HG03354 (cell line): Measurements from ENCODE around the gene BDNF.

Experiments
- ATAC-seq: cut with Tn5 transposase; IDR thresholded peaks from one replicate; pipeline ENCODE4 v1.9.1; 2021; ENCODE audit warnings: mild to moderate bottlenecking; ENCODE audit not compliant: unreplicated experiment, poor library complexity, severe bottlenecking

Gene BDNF

DNA sequence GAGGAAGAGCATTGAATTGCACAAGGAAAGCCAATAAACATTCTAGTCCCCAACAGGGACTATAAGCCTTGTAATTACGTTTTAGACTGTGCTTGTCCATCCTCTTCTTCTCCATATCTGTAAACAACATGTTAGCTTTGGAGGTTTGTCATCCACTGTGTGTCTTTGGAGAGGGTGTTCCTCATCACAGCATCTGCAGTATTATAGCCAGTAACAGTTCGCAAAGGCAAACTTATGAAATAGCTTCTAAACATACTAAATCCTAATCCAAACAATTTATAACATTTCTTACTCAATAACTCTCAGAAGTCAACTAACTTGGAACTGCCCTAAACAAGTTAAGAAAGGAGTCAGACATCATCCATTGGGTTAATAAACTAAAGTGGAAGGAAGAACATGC is 10.3 kb upstream of the BDNF start:
- no peak for ATAC-seq

DNA sequence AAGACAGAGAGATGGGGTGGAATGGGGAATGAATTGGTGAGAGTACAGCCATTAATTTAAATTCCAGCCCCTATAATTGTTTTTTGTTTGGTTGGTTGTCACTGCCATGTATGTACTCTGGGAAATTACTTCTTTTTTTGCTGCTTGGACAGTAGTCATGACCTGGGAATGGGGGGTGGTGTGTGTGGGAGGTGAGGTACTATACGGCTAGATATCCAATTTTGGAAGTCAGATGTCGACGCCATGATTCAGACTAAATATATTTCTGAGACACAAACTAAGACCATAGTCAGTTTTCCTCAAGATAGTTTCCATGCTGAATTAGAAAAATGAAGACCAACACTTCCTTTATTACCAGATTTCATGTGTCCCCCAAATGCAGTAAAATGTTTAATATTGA is 7.4 kb upstream of the BDNF start:
- ATAC-seq, result no peak

DNA sequence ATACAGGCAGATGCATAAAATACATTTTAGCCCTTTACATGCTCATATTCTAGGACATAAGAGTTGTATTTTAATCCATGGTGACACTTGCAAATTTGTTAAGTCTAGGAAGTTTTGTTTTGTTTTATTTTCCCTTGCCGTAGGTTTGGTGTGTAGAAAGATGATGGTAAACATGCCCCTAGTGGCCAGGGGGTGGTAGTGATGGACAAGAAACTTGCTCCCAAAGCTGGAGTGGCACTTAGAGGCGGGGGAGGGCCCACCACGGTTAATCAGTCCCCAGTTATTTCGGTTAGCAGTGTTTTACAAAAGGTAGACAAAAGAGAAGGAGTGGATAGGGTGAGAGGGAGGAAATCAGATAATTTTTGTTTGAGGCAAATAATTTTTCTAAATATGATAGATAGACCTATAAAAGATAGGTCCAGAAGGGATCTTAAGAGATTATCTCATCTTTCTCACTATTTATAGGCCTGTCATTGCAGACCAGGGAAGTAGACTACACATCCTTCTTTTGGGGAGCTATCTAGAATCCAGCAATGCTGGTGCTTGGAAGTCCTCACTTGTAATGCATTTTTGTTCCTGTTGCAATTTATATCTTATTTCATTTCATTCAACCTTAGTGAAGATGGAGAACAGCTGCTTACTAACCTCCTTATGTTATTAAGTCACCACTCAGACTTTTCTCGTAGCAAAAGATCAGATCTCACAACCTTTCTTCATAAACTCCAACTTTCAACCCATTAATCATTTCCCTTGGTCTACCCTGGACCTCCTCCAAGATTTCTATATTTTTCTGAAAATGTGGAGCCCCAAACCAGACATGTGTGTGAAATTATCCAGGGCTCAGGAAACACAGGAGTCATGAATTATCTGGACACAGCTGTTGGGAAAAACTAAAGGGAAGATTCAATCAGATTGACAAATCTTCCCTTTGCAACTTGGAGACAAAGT is 5.9 kb upstream of the BDNF start:
- ATAC-seq, result peak; percentile 74

DNA sequence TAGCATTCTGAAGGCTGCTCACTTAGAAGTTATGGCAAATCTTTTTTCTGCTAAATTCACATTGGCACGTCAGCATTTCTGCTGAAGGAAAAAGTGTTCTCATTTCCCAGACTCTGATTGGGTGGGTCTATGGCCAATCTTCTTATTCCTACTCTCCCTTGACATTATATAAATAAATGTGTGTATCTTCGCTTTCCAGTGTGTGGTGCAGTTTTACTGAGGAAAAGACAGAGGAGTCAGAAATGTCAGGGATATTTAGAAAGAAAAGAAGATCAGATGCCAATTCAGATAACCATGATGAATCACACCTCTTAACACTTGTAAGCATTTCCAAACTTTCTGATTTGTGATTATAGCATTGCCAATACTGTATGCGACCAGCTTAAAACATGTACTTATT is 3.2 kb upstream of the BDNF start:
- no peak for ATAC-seq

DNA sequence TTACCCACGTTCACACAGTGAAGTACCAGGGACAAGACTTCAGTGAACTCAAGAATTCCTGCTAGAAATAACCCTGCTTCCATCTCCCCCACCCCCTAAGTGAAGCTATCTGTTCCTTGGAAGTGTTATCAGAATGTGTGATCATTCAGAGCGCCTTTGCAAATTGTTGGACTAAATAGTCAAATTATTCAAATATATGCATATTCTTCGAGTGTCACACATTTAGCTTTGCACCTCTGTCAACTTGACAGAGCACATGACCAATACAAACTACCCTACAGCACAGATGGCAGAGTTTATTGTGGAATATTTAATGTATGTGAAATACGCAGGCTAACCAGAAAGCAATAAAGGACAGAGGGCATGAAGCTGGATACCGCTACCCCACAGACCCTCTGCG is 2.6 kb upstream of the BDNF start:
- no peak for ATAC-seq

DNA sequence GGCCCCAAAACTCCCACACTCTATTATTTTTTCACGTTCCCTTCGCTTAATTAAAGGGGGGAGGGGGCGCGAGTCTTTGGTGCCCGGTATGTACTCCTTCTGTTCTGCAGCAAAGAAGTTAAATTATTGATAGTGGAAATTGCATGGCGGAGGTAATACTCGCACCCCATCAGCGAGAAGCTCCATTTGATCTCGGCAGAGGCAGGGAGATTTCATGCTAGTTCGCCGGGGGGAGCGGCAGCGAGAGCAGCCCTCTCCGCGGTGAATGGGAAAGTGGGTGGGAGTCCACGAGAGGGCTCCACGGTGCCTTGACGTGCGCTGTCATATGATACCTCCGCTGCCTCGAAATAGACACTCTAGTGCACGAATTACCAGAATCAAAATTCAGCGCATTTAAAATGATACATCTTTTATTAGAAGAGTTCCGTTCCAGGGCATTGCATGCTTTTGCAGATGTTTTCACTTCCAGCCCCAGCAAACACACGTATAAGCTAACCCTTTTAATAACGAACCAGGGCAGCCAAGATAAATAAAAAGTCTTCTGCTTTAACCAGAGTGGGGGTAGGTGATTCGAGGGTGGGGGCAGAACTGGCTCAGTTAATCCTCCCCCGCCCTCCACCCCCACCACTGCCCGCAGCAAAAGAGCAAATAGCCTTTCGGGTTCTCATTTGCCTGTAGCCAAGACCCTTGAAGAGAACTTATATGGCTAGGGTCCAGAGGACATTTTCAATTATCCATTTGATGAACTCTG is 1.3 kb upstream of the BDNF start:
- peak; percentile 33 for ATAC-seq

DNA sequence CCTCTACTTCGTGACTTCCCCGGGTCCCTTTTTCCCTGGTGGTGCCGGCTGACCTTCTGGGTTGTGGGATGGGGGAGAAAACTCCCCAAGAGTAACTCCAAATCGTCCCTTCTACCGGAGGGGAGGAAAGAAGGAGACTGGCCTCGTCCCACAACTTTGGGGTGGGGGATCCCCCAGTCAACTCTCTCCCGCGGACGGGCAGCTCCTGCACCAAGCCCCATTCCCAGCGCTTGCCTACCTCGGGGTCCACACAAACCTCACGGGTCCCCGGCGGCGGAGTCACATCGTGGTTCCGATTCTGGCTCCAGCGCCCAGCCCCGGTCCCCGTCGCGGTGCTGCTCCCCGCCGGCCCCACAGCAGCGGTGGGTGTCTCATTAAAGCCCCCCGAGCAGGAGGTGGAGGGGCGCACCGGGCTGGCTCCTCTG is 317 bp downstream of the BDNF start:
- ATAC-seq, result no peak

DNA sequence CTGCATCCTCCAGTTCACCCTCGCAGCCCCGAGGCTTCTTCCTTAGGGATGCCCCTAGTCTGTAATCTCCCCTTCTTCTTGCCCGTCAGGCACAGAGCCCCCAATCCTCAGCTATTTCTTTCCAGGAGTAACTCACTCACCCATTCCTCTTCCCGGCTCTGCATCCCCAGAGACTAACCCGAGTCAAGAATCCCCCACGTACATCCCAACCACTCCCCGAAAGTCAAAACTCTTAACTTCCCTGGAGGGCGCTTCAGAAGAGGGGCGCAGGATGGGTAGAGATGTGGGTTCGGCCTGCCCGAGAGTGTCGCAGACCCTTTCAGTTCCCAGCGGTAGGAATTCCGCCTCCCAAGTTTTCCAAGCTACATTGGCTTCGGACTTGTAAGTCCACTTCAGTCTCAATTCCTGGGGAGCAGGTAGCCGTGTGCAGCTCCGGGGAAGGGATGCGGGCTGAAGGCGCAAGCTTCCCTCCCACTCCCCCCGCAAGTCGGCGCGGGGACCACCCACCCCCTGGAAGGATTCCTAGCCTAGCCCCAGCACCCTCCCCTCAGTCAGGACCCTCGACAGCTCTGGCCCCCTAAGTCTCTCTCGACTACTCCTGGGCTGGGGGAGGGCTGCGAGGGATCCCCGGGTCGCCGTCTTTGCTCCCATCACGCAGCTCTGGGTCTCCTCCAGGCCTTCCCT is 871 bp downstream of the BDNF start:
- no peak for ATAC-seq

DNA sequence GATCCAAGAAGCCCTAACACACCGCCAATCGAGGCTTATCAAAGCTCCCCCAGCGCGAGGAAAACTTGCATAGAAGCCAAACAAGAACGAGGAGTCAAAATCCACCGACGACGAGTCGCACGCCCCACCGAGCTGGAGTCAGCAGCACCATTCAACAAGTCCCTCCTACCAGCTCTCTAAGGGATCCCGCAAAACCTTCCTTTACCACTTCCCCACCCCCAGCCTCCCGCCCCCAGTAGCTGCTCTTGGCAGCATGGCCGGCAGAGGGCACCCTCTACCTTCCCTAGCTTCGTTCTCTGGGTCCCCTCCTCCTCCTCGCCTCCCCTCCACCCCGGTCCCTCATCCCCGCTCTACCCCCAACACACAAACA is 1.4 kb downstream of the BDNF start:
- peak; percentile 68 for ATAC-seq

DNA sequence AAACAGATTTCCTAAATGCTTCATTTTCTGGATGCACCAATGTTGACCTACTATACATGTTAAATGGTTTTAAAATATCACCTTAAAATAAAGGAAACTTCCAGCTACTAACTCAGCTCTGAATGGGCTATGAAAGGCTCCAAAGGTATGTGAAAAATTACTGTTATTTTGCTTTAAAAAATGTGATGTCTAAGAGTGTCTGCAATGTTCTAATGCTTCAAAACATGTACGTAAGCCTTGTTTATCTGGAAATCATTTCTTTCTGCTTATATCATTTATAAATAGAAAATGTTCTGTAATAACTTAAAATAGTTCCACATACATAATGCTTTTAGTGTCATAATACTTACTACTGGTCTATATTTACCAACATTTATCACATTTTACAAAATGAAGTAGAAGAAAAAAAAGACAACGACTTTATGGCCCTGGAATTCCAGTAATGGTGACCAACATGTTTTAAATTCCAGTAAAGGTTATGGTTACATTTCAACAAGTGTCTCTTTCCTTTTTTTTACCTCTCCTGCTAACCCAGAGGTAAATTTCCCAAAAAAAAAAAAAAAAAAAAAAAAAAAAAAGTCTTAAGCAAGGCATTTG is 2.5 kb downstream of the BDNF start:
- ATAC-seq, result no peak

DNA sequence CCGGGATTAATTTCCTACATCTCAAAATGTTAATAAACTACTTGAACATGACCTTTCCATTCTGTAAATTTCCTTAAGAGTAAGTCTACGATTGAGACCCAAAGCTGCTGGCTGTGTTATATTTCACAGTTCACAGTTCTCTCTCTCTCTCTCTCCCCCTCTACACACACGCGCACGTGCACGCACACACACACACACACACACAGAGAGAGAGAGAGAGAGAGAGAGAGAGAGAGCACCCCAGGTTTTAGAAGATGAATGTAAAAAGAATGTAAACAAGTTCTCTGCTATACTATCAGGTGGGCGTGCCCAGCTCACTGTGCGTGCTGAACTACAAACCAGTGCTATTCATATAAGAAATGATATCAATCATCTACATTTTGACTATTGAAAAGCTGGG is 3.3 kb downstream of the BDNF start:
- no peak for ATAC-seq

DNA sequence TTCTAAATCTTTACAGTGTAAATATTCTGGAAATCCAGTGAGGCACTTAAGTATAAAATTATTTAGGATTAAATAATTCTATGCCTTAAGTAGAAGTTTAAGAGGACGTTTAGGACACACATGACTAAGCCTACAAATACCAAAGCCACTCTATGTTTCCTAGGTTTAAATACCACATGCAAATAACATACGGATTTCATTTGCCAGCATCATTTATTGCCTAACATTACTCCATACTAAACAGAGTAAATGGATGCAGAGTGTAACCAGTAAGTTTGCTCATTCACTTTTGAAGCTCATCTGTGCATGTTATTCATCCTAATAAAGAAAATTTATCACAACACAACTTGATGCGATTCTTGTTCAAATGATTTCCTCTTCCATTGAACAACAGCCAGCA is 4.1 kb downstream of the BDNF start:
- no peak for ATAC-seq

DNA sequence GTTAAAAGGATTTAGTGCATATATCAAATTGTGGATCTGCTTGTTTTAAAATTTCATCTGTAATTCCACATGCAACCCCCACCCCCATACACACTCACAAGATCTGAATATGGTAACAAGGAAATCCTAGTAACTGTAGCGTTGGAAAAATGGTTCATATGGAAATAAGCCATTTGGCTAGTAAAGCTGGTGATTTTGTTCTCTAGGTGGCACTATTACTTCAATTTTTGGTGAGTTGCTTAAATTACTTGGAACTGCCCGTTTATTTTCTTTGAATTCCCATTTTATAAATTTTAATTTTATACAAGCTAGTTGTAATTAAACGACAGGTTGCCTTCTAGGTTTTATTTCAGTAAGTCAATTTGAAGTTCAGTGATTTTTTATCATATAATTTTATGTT is 5.3 kb downstream of the BDNF start:
- ATAC-seq, result no peak

DNA sequence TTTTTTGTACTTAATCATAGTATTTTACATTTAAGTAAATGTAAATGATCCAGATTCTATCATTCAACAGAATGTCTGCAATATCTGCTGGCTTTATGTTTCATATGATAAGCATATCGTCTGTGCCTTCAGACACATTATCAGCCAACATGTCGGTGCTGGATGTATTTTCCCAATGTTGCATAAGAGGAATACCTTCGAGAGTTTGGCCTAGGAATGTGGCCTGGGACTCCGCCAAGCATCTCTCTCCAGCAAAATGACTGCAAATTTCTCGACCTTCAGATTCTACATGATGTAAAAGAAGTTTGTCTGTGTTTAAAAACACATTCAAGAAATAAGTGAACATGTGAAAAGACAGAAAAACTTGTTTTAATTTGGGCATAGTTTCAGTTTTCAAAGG is 6.9 kb downstream of the BDNF start:
- no peak for ATAC-seq

DNA sequence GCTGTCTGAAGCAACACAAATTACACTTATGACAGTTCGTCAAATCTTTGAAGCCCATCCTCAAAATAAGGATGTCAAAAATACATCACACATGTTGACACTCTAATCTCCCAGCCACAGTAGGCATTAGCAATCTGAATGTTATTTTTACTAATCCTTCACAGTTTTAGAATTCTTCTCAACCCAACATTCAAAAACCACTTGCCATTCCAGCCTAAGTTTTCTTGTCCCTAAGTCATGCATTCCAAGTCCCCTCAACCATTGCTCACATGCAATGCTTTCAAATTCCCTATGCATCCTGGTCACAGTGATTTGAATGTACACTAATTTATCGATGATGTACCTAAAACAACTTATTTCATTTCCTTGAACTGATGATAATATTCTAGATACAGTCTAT is 7.5 kb downstream of the BDNF start:
- ATAC-seq, result no peak

DNA sequence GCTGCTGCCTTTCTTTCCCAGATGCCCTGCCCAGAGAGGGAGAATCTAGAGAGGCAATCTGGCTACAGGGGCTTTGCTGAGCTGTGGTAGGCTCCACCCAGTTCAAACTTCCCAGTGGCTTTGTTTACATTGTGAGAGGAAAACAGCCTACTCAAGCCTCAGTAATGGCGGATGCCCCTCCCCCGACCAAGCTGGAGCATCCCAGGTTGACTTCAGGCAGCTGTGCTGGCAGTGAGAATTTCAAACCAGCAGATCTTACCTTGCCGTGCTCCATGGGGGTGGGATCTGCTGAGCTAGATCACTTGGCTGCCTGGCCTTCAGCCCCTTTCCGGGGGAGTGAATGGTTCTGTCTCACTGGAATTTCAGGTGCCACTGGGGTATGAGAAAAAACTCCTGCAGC is 12.2 kb downstream of the BDNF start:
- ATAC-seq, result no peak

DNA sequence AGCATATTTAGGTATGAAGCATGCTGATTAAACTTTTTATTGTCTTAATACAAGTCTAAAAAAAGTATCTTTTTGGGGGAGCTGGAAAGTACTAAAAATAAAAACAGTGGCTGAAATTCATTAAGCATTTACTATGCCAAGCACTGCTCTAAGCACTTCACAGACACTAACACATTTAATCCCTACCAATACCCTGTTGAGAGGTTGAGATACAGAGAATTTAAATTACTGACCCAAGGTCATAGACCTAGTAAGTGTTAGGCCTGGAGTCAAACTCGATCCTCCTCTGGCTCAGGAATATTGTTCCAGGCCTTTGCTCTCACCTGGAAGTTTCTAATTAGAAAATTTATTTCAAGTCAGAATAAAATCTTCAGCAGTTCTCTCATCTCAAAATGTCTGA is 18.6 kb downstream of the BDNF start:
- ATAC-seq, result no peak

DNA sequence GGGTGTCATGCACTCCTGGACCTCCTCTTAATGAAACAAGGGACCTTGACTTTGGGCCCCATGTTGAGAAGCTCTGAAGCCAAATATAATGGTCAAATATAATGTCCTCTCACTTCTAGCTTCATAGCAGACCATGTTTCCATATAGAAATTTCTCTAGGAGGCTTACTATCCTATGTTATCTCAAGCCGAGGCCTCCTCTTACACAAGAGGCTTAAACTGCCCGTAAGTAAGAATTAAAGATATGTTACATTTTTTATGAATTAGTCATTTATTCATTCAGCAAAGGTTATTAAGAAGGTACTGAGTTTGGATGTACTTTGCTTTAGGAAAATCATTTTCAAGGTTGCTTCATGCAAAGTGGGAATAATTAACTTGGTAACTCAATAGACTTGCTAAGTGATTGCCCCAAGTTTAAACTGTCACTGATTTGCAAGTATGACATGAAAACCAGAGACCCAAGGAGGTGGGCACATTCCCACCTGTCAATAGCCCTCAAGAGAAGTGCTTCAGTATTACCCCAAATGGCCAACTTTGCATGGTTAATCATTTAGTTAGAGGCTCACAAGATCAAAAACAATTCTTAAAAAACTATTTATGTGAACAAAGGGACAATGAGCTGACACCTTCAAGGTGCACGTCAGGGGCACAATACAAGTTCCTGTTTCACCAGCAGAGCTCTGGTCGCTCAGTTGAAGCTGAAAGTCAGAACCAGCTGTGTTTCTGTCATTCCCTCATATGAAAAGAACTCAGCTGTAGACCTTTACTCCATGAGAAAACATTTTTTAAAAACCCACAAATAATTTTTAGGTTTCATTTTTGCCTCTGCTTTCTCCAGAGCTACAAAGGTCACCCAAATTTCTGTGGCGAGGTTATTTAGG is 20.9 kb downstream of the BDNF start:
- ATAC-seq, result peak; percentile 53

DNA sequence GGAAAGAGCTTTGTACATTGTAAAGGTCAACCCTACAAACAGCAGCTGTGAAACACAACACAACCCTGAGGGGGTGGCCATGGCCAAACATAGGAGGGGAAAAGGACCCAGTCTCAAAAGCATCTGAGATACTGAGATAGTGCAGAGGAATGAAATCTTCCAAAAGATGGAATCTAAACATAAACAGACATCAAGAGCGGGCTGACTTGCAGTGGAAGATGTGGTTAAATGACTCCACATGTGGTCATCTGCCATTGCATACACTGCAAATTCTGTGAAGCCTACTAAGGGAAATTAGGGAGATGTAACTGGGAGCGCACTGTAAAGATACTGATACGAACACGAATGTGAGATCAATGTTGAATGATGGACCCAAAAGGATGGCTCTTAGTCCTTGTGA is 22.0 kb downstream of the BDNF start:
- no peak for ATAC-seq
